Dedifferentiated amniotic fluid mesenchymal stem cell (primary cell): Measurements from ENCODE around the gene PRRG2.

Experiments used
- DNase-seq: peaks from one replicate; pipeline ENCODE4 v3.0.0-alpha.2; 2016; ENCODE audit errors: extremely low spot score

The PRRG2 gene

DNA sequence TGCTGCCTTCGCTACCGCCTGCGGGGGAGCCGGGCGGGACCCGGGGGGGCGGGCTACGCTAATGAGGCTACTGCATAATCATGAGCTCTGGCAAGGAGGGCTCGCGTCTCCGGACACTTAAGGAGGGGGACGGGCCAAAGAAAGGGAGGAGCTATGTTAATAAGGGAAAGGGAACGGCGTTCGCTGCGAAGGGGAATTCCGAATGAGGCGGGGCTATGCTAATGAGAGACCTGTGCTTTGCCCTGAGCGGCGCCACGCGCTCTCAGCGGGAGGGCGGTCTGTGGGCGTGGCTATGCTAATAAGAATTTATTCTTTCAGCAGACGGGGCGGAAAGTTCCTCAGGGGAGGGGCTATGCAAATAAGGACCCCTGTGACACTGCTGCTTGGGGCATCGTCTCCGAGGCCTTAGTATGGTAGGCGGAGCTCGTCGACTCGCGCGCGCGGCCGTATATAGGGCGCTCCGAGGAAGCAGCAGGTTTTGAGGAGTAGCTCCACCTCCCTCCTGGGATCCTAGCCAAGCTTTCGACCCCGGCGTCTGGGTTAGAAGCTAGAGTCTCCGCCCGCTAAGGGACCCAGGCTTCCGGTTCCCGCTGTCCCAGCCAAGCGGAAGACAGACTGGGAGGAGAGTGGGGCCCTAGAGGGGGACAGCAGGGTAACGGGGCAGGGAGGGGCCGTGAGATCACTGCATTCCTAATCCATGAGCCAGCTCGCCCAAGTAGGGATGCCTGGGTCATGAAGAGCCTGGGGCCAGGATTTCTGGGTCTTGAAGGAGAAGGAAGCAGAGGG, 59.2 kb downstream of the PRRG2 start, which contains the start of gene RRAS:
RRAS (minus strand) TSS at position 31 of the 786 bp plus-strand sequence. CDS start 45 bp downstream, outside the sequence.
- DNase-seq = peak; percentile 100
